Right lobe of liver (tissue), 4 donors: Measurements from ENCODE around the gene AMIGO3.

Experiments
- CTCF ChIP-seq, 4 donors: fragments of 200-600 bp in 3 of 4; fragments of 450-650 bp in 1 of 4; IDR thresholded peaks; one replicate each; pipeline versions ENCODE4 v1.5.1 to v1.8.0; 2016 to 2022; ENCODE audit warnings: antibody characterized with exemption in 4 of 4, mild to moderate bottlenecking in 2 of 4
- POLR2A ChIP-seq: fragments of 450-650 bp; IDR thresholded peaks from one replicate; pipeline ENCODE4 v1.6.1; 2017; ENCODE audit warnings: antibody characterized with exemption, mild to moderate bottlenecking
- donor health status: DM: no; HTN: no; CAD: no.
- donor health status: DM: no; HTN: no; CAD: no.
- donor health status: DM: no; HTN: yes; CAD: no.

- TF ChIP-seq CTCF (IDR thresholded peaks at IDR 0.05) (no peak), POLR2A (no peak)
These were observed 35.1 kb upstream of the AMIGO3 start for GRCh38 chr3:49754536-49754935.
